Immature natural killer cell (primary cell): ENCODE measurements around the gene PRR16. TPM values are rescaled to one million over a fixed set of nuclear protein-coding genes. Genes with fewer than 3 reads are reported as not detected.

Experiments used
- DNase-seq, 3 donors: peaks; one replicate each; pipeline ENCODE4 v3.0.0; 2022; ENCODE audit warnings: mixed read lengths in 1 of 3
- H3K27ac Mint-ChIP-seq, 6 donors: one replicate each; pipeline ENCODE4 v1.8.0; 2020; ENCODE audit warnings: mixed read lengths in 6 of 6, mild to moderate bottlenecking in 5 of 6, inconsistent platforms in 4 of 6, moderate library complexity in 3 of 6
- H3K27me3 Mint-ChIP-seq, 3 donors: one replicate each; pipeline ENCODE4 v1.8.0; 2020 to 2021; ENCODE audit warnings: low read depth in 3 of 3, mild to moderate bottlenecking in 3 of 3, mixed read lengths in 3 of 3, moderate library complexity in 3 of 3, inconsistent platforms in 1 of 3
- H3K36me3 Mint-ChIP-seq, 3 donors: one replicate each; pipeline ENCODE4 v1.8.0; 2020; ENCODE audit warnings: mixed read lengths in 3 of 3, inconsistent platforms in 2 of 3, mild to moderate bottlenecking in 2 of 3
- H3K4me1 Mint-ChIP-seq, 2 donors: one replicate each; pipeline ENCODE4 v1.8.0; 2020; ENCODE audit warnings: inconsistent platforms in 2 of 2, mild to moderate bottlenecking in 2 of 2, mixed read lengths in 2 of 2, moderate library complexity in 1 of 2
- H3K4me3 Mint-ChIP-seq, 5 donors: one replicate each; pipeline ENCODE4 v1.8.0; 2020; ENCODE audit warnings: mild to moderate bottlenecking in 5 of 5, mixed read lengths in 5 of 5, inconsistent platforms in 3 of 5, moderate library complexity in 3 of 5
- H3K9me3 Mint-ChIP-seq, 6 donors: one replicate each; pipeline ENCODE4 v1.8.0; 2020; ENCODE audit warnings: mild to moderate bottlenecking in 6 of 6, mixed read lengths in 6 of 6, inconsistent platforms in 4 of 6, moderate library complexity in 3 of 6
- polyA plus RNA-seq, 3 donors: library from polyadenylated mRNA; unstranded; fragments of 300-500 nt; fragmentation: Illumina TruSeq; gene quantifications; one replicate each; pipeline ENCODE4 v1.2.3, GENCODE V29; 2021

The PRR16 gene
- polyA plus RNA-seq, 3 donors from 2014 or later, result not detected

GRCh38 chr5:120471971-120472370 is 7.9 kb downstream of the PRR16 start:
- H3K4me3 Mint-ChIP-seq, result no peak overlapping the region
- H3K27ac Mint-ChIP-seq, result no peak overlapping the region
- no peaks in the 10 kb centered on the region for H3K36me3 Mint-ChIP-seq
- DNase-seq, result no peak
- H3K27me3 Mint-ChIP-seq, result no peaks in the 10 kb centered on the region
- no peaks in the 10 kb centered on the region for H3K4me1 Mint-ChIP-seq
- peaks cover 0 to 14% (median 0%) of the 10 kb centered on the region in 6 donors for H3K9me3 Mint-ChIP-seq

GRCh38 chr5:120472911-120473310 is 8.8 kb downstream of the PRR16 start:
- H3K27ac Mint-ChIP-seq, result no peak overlapping the region
- peaks cover 0 to 11% (median under 1%) of the 10 kb centered on the region in 6 donors for H3K9me3 Mint-ChIP-seq
- H3K36me3 Mint-ChIP-seq, result no peaks in the 10 kb centered on the region
- no peaks in the 10 kb centered on the region for H3K4me1 Mint-ChIP-seq
- no peak for DNase-seq
- no peaks in the 10 kb centered on the region for H3K27me3 Mint-ChIP-seq
- H3K4me3 Mint-ChIP-seq, result no peak overlapping the region

- no peak overlapping the region for H3K27ac Mint-ChIP-seq
- no peaks in the 10 kb centered on the region for H3K36me3 Mint-ChIP-seq
- H3K9me3 Mint-ChIP-seq, result peaks cover 0 to 10% (median 0%) of the 10 kb centered on the region in 6 donors
- DNase-seq, result no peak
- H3K4me1 Mint-ChIP-seq, result no peaks in the 10 kb centered on the region
- no peaks in the 10 kb centered on the region for H3K27me3 Mint-ChIP-seq
- no peak overlapping the region for H3K4me3 Mint-ChIP-seq
These were observed 9.2 kb downstream of the PRR16 start for GRCh38 chr5:120473332-120473731.

- Mint-ChIP-seq H3K27ac (no peak overlapping the region), H3K9me3 (peaks cover 0 to 10% (median 2%) of the 10 kb centered on the region in 6 donors), H3K4me3 (no peak overlapping the region), H3K27me3 (no peaks in the 10 kb centered on the region), H3K36me3 (no peaks in the 10 kb centered on the region), H3K4me1 (no peaks in the 10 kb centered on the region)
- no peak for DNase-seq
These were observed 12.0 kb downstream of the PRR16 start for GRCh38 chr5:120476063-120476462.

- DNase-seq, result no peak
- H3K36me3 Mint-ChIP-seq, result no peaks in the 10 kb centered on the region
- H3K4me3 Mint-ChIP-seq, result no peak overlapping the region
- no peaks in the 10 kb centered on the region for H3K27me3 Mint-ChIP-seq
- H3K27ac Mint-ChIP-seq, result no peak overlapping the region
- H3K4me1 Mint-ChIP-seq, result no peaks in the 10 kb centered on the region
- peaks cover 0 to 10% (median 3%) of the 10 kb centered on the region in 6 donors for H3K9me3 Mint-ChIP-seq
These were observed 15.0 kb downstream of the PRR16 start for GRCh38 chr5:120479066-120479465.

- Mint-ChIP-seq H3K9me3 (peaks cover 2 to 21% (median 11%) of the 10 kb centered on the region in 6 donors), H3K27ac (no peak overlapping the region), H3K4me3 (no peak overlapping the region), H3K27me3 (no peaks in the 10 kb centered on the region), H3K4me1 (no peaks in the 10 kb centered on the region), H3K36me3 (no peaks in the 10 kb centered on the region)
- DNase-seq, result no peak
These were observed 35.9 kb downstream of the PRR16 start for GRCh38 chr5:120499876-120500563.

GRCh38 chr5:120502531-120502930 is 38.4 kb downstream of the PRR16 start:
- Mint-ChIP-seq H3K27ac (no peak overlapping the region), H3K27me3 (no peaks in the 10 kb centered on the region), H3K9me3 (peaks cover 2 to 23% (median 10%) of the 10 kb centered on the region in 6 donors), H3K36me3 (no peaks in the 10 kb centered on the region), H3K4me1 (no peaks in the 10 kb centered on the region), H3K4me3 (no peak overlapping the region)
- no peak for DNase-seq

- no peak for DNase-seq
- H3K27me3 Mint-ChIP-seq, result no peaks in the 10 kb centered on the region
- no peak overlapping the region for H3K27ac Mint-ChIP-seq
- peaks cover 2 to 23% (median 9%) of the 10 kb centered on the region in 6 donors for H3K9me3 Mint-ChIP-seq
- no peaks in the 10 kb centered on the region for H3K4me1 Mint-ChIP-seq
- H3K4me3 Mint-ChIP-seq, result no peak overlapping the region
- no peaks in the 10 kb centered on the region for H3K36me3 Mint-ChIP-seq
These were observed 39.2 kb downstream of the PRR16 start for GRCh38 chr5:120503341-120503740.

GRCh38 chr5:120504057-120504456 is 40.0 kb downstream of the PRR16 start:
- no peak overlapping the region for H3K4me3 Mint-ChIP-seq
- H3K4me1 Mint-ChIP-seq, result no peaks in the 10 kb centered on the region
- no peak overlapping the region for H3K27ac Mint-ChIP-seq
- no peaks in the 10 kb centered on the region for H3K36me3 Mint-ChIP-seq
- H3K27me3 Mint-ChIP-seq, result no peaks in the 10 kb centered on the region
- no peak for DNase-seq
- H3K9me3 Mint-ChIP-seq, result peaks cover 2 to 22% (median 9%) of the 10 kb centered on the region in 6 donors

- no peak overlapping the region for H3K27ac Mint-ChIP-seq
- H3K9me3 Mint-ChIP-seq, result peaks cover 2 to 32% (median 6%) of the 10 kb centered on the region in 6 donors
- no peaks in the 10 kb centered on the region for H3K36me3 Mint-ChIP-seq
- H3K27me3 Mint-ChIP-seq, result no peaks in the 10 kb centered on the region
- no peak for DNase-seq
- no peak overlapping the region for H3K4me3 Mint-ChIP-seq
- H3K4me1 Mint-ChIP-seq, result no peaks in the 10 kb centered on the region
These were observed 43.1 kb downstream of the PRR16 start for GRCh38 chr5:120507197-120507596.

- H3K27me3 Mint-ChIP-seq, result no peaks in the 10 kb centered on the region
- H3K27ac Mint-ChIP-seq, result no peak overlapping the region
These were observed 43.8 kb downstream of the PRR16 start for GRCh38 chr5:120507800-120508463.

GRCh38 chr5:120509053-120509452 is 45.0 kb downstream of the PRR16 start:
- no peaks in the 10 kb centered on the region for H3K27me3 Mint-ChIP-seq
- H3K27ac Mint-ChIP-seq, result no peak overlapping the region
- no peak overlapping the region for H3K4me3 Mint-ChIP-seq
- H3K4me1 Mint-ChIP-seq, result no peaks in the 10 kb centered on the region
- no peaks in the 10 kb centered on the region for H3K36me3 Mint-ChIP-seq
- H3K9me3 Mint-ChIP-seq, result peaks cover 2 to 35% (median 6%) of the 10 kb centered on the region in 6 donors
- DNase-seq, result no peak

More at GRCh38 chr5:120507800-120508463, 43.8 kb downstream of the PRR16 start:
- H3K9me3 Mint-ChIP-seq, result peaks cover 2 to 38% (median 6%) of the 10 kb centered on the region in 6 donors
- DNase-seq, result no peak
- no peak overlapping the region for H3K4me3 Mint-ChIP-seq
- no peaks in the 10 kb centered on the region for H3K4me1 Mint-ChIP-seq
- H3K36me3 Mint-ChIP-seq, result no peaks in the 10 kb centered on the region

GRCh38 chr5:120510098-120510637 is 46.1 kb downstream of the PRR16 start:
- Mint-ChIP-seq H3K4me3 (no peak overlapping the region), H3K27me3 (no peaks in the 10 kb centered on the region), H3K4me1 (no peaks in the 10 kb centered on the region), H3K27ac (no peak overlapping the region), H3K9me3 (peaks cover 0 to 40% (median 5%) of the 10 kb centered on the region in 6 donors), H3K36me3 (no peaks in the 10 kb centered on the region)
- DNase-seq, result no peak

- Mint-ChIP-seq H3K27ac (no peak overlapping the region), H3K36me3 (no peaks in the 10 kb centered on the region), H3K4me3 (no peak overlapping the region), H3K9me3 (peaks cover 0 to 40% (median 5%) of the 10 kb centered on the region in 6 donors), H3K27me3 (no peaks in the 10 kb centered on the region), H3K4me1 (no peaks in the 10 kb centered on the region)
- DNase-seq, result no peak
These were observed 47.0 kb downstream of the PRR16 start for GRCh38 chr5:120510994-120511686.
